ENCODE results near the gene SLC6A3. TPM values are rescaled to one million over a fixed set of nuclear protein-coding genes. Genes with fewer than 3 reads are reported as not detected.

Gene SLC6A3
- total and polyA plus RNA-seq, 9 of the 15 experiments (the other 6 are each of a cell fraction or from before 2014, with no cell fraction given): not detected

GRCh38 chr5:1384521-1384920, 60.7 kb downstream of the SLC6A3 start:
- no peak overlapping the region for H3K4me3 ChIP-seq
- intact Hi-C loops (cut with micrococcal nuclease) (loop anchor here (10.0 kb wide), 1 partner anchor 260 kb away; no protein-coding TSS in a partner anchor), in situ Hi-C loops (cut with MboI) (no loop called here)
- H3K9me3 ChIP-seq (replicated peaks; ENCODE audit: control insufficient read depth, insufficient read depth, low read depth, low read length): 0 out of 2 replicates have a peak, but pooled peaks cover 4% of the 10 kb centered on the region
- POLR2A ChIA-PET: no interaction called here
- no peak overlapping the region for H3K9ac ChIP-seq (ENCODE audit: insufficient read depth in 1 of 2, low read depth in 2 of 2, low read length in 2 of 2)
- FAIRE-seq: no peak
- no TSS peak for BruUV-seq (replicated peaks)
- H3K4me1 ChIP-seq (replicated peaks in 1 of 2; ENCODE audit: control insufficient read depth in 2 of 2, insufficient read depth in 2 of 2, low read length in 2 of 2): peaks cover 4 to 26% of the 10 kb centered on the region in 2 experiments; a peak in 3 of 5 replicates
- peaks cover 45 to 88% of the 10 kb centered on the region in 2 experiments for H3K27me3 ChIP-seq (ENCODE audit: control insufficient read depth in 2 of 2, insufficient read depth in 2 of 2, low read length in 2 of 2)
- 2% methylated on average over 10 of the region's 10 CpGs for WGBS (ENCODE audit: insufficient coverage, low coverage, missing lambda C conversion rate)
- no peaks in the 10 kb centered on the region for H3K36me3 ChIP-seq (ENCODE audit: control insufficient read depth, insufficient read depth, low read length)
- H3K79me2 ChIP-seq (ENCODE audit: control insufficient read depth, insufficient read depth, low read length): no peaks in the 10 kb centered on the region
- no peak overlapping the region for H3K4me2 ChIP-seq (ENCODE audit: insufficient read depth, low read length)
- no peak for DNase-seq (ENCODE audit: extremely low read depth in 1 of 4, low spot score in 3 of 4)
- no peaks in the 10 kb centered on the region for H3K9me1 ChIP-seq (ENCODE audit: control insufficient read depth, insufficient read depth, low read length)
- peaks cover 12% of the 10 kb centered on the region for H4K20me1 ChIP-seq (replicated peaks; ENCODE audit: control insufficient read depth, insufficient read depth, low read length)
- TF ChIP-seq NFIC (IDR thresholded peaks at IDR 0.05) (peak; percentile 59; the same call in 1 of the 2 replicates), ZKSCAN8 (CRISPR knock-in tag; IDR thresholded peaks at IDR 0.05) (no peak)
- no peak overlapping the region for H2AFZ ChIP-seq (ENCODE audit: low read depth, low read length)
- CTCF ChIA-PET (ENCODE audit: low intra/inter-chr PET ratio): no interaction called here
- ATAC-seq: no peak
- no peak overlapping the region for H3K27ac ChIP-seq (ENCODE audit: extremely low read depth, low read depth, low read length)

GRCh38 chr5:1383886-1384401, 61.3 kb downstream of the SLC6A3 start:
- H3K9me3 ChIP-seq (replicated peaks; ENCODE audit: control insufficient read depth, insufficient read depth, low read depth, low read length): 0 out of 2 replicates have a peak, but pooled peaks cover 6% of the 10 kb centered on the region
- H3K9me1 ChIP-seq (ENCODE audit: control insufficient read depth, insufficient read depth, low read length): no peaks in the 10 kb centered on the region
- intact Hi-C loops (cut with micrococcal nuclease): loop anchor here (10.0 kb wide), 1 partner anchor 261 kb away; no protein-coding TSS in a partner anchor
- no peak for ATAC-seq
- H3K9ac ChIP-seq (ENCODE audit: insufficient read depth in 1 of 2, low read depth in 2 of 2, low read length in 2 of 2): no peak overlapping the region
- H3K27ac ChIP-seq (ENCODE audit: extremely low read depth, low read depth, low read length): no peak overlapping the region
- BruUV-seq (replicated peaks): no TSS peak
- no peak overlapping the region for H3K4me2 ChIP-seq (ENCODE audit: insufficient read depth, low read length)
- H4K20me1 ChIP-seq (replicated peaks; ENCODE audit: control insufficient read depth, insufficient read depth, low read length): peaks cover 10% of the 10 kb centered on the region; the same call in 1 of the 2 replicates
- H3K36me3 ChIP-seq (ENCODE audit: control insufficient read depth, insufficient read depth, low read length): no peaks in the 10 kb centered on the region
- FAIRE-seq: no peak
- DNase-seq (ENCODE audit: extremely low read depth in 1 of 4, low spot score in 3 of 4): no peak
- ChIA-PET CTCF (ENCODE audit: low intra/inter-chr PET ratio) (no interaction called here), POLR2A (no interaction called here)
- in situ Hi-C loops (cut with MboI): no loop called here
- 2% methylated on average over 8 of the region's 8 CpGs for WGBS (ENCODE audit: insufficient coverage, low coverage, missing lambda C conversion rate)
- H2AFZ ChIP-seq (ENCODE audit: low read depth, low read length): no peak overlapping the region
- no peak overlapping the region for H3K4me3 ChIP-seq
- peaks cover 4 to 26% of the 10 kb centered on the region in 2 experiments; a peak in 3 of 5 replicates for H3K4me1 ChIP-seq (replicated peaks in 1 of 2; ENCODE audit: control insufficient read depth in 2 of 2, insufficient read depth in 2 of 2, low read length in 2 of 2)
- H3K79me2 ChIP-seq (ENCODE audit: control insufficient read depth, insufficient read depth, low read length): no peaks in the 10 kb centered on the region
- H3K27me3 ChIP-seq (ENCODE audit: control insufficient read depth in 2 of 2, insufficient read depth in 2 of 2, low read length in 2 of 2): peaks cover 51 to 89% of the 10 kb centered on the region in 2 experiments
- no peak for TF ChIP-seq ZNF609 (CRISPR knock-in tag; IDR thresholded peaks at IDR 0.05; ENCODE audit: borderline replicate concordance)
- no peak for TF ChIP-seq HDAC6 (IDR thresholded peaks at IDR 0.05; ENCODE audit: low read depth, low read length)
- TF ChIP-seq ZSCAN32 (CRISPR knock-in tag; IDR thresholded peaks at IDR 0.05): no peak
- no peak for TF ChIP-seq CBX8 (IDR thresholded peaks at IDR 0.05; ENCODE audit: borderline replicate concordance, extremely low read depth, low read depth, low read length, poor library complexity, severe bottlenecking)
- TF ChIP-seq SAFB (IDR thresholded peaks at IDR 0.05; ENCODE audit: borderline replicate concordance, low read depth, low read length): no peak
- TF ChIP-seq ARHGAP35 (IDR thresholded peaks at IDR 0.05; ENCODE audit: partially characterized antibody): no peak
- no peak for TF ChIP-seq PCBP1 (IDR thresholded peaks at IDR 0.05; ENCODE audit: low read depth, low read length, poor library complexity, severe bottlenecking)
- no peak for TF ChIP-seq PURB (CRISPR knock-in tag; IDR thresholded peaks at IDR 0.05; ENCODE audit: low read depth)
- TF ChIP-seq SMARCE1 (IDR thresholded peaks at IDR 0.05): no peak
